Vagina (tissue), 2 donors: ENCODE measurements around the gene KRT5.

Source experiments
- CTCF ChIP-seq, 3 experiments: fragments of 450-650 bp in 2 of 3; fragments of 200-600 bp in 1 of 3; sonication (generic) in 1 of 3; IDR thresholded peaks; one replicate each; pipeline ENCODE4 v1.5.1; 2017 to 2019; ENCODE audit warnings: antibody characterized with exemption in 3 of 3, mild to moderate bottlenecking in 2 of 3, moderate library complexity in 2 of 3
- POLR2A ChIP-seq, 2 donors: fragments of 450-650 bp; IDR thresholded peaks; one replicate each; pipeline ENCODE4 v1.6.1; 2017; ENCODE audit warnings: antibody characterized with exemption in 2 of 2, mild to moderate bottlenecking in 2 of 2, moderate library complexity in 2 of 2

GRCh38 chr12:52517888-52518287 is 2.3 kb downstream of the KRT5 start:
- TF ChIP-seq CTCF (IDR thresholded peaks at IDR 0.05) = no peak
- TF ChIP-seq POLR2A (IDR thresholded peaks at IDR 0.05) = no peak
